Measurements from ENCODE around the gene HSPG2. TPM values are rescaled to one million over a fixed set of nuclear protein-coding genes. Genes with fewer than 3 reads are reported as not detected.

Gene HSPG2
- total RNA-seq, 1 donor from 2014 or later: 197 TPM

GRCh38 chr1:21916447-21917238 lies 20.5 kb downstream of the HSPG2 start:
- no peaks in the 10 kb centered on the region for H3K27me3 Mint-ChIP-seq (ENCODE audit: unreplicated experiment)
- peaks cover 3% of the 10 kb centered on the region for H3K36me3 Mint-ChIP-seq (ENCODE audit: unreplicated experiment)
- H3K4me1 Mint-ChIP-seq (ENCODE audit: unreplicated experiment): peaks cover 68% of the 10 kb centered on the region
- H3K4me3 Mint-ChIP-seq (ENCODE audit: unreplicated experiment): no peak overlapping the region
- no peak overlapping the region for H3K27ac Mint-ChIP-seq (ENCODE audit: unreplicated experiment)
- H3K9me3 Mint-ChIP-seq (ENCODE audit: unreplicated experiment): no peaks in the 10 kb centered on the region
- no peak for DNase-seq (ENCODE audit: extremely low spot score, unreplicated experiment)
- TF ChIP-seq CTCF (IDR thresholded peaks at IDR 0.05): no peak

DNA sequence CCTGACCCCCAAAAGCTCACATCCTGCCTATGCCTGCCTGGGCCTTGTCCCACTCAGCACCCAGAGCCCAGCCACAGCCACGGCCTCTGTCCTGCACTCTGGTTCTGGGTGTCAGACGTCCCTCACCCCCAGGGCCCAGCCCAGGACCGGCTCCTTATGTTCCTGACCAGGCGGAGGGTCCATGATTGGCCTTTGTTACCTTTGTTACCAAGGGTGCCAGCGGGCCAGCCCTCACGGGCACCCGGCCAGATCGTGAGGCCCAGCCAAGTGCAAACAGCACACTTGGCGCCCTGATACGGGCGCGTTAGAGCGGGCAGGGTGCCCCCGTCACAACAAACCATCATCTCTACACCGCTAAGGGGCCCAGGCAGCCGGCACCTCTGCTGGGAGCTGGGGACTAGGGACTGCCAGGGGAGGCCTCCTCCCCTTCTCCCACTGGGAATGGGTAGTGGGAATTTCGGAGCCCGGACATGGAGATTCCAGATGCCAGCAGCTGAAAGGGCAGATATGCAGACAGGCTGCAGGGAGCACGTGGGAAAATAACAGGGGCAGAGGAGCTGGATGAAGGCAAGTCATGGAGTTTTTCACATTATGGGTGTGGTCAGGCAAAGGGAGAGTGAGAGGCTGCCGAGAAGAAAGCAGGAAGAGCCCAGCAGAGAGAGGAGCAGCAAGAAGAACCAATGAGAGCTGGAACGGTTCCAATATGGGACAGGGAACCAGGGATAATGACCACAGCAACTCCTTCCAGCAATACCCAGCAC lies 22.1 kb downstream of the HSPG2 start:
- DNase-seq (ENCODE audit: extremely low spot score, unreplicated experiment): no peak
- peaks cover 3% of the 10 kb centered on the region for H3K36me3 Mint-ChIP-seq (ENCODE audit: unreplicated experiment)
- H3K27ac Mint-ChIP-seq (ENCODE audit: unreplicated experiment): peak overlapping the region; percentile 68
- H3K9me3 Mint-ChIP-seq (ENCODE audit: unreplicated experiment): no peaks in the 10 kb centered on the region
- no peak overlapping the region for H3K4me3 Mint-ChIP-seq (ENCODE audit: unreplicated experiment)
- H3K4me1 Mint-ChIP-seq (ENCODE audit: unreplicated experiment): peaks cover 67% of the 10 kb centered on the region
- no peak for TF ChIP-seq CTCF (IDR thresholded peaks at IDR 0.05)
- H3K27me3 Mint-ChIP-seq (ENCODE audit: unreplicated experiment): no peaks in the 10 kb centered on the region

DNA sequence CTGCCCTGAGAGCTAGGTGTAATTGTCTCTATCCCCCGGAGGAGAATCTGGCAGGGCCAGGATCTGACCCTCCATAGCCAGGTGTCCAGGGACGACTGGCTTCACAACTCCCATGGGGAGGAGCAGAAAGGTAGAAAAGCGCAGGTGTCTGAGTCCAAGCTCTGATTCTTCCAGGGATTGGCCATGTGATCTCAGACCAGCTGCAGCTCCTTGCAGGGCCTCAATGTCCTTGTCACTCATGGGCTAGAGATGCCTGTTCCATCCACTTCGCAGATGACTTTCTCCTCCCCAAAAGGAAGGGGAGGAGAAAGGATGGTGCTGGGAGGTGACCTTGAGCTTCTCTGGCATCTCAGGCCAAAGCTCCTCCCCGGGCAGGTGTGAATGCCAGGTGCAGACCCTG lies 22.7 kb downstream of the HSPG2 start:
- Mint-ChIP-seq H3K4me3 (ENCODE audit: unreplicated experiment) (no peak overlapping the region), H3K4me1 (ENCODE audit: unreplicated experiment) (peaks cover 67% of the 10 kb centered on the region), H3K27me3 (ENCODE audit: unreplicated experiment) (no peaks in the 10 kb centered on the region), H3K9me3 (ENCODE audit: unreplicated experiment) (no peaks in the 10 kb centered on the region), H3K27ac (ENCODE audit: unreplicated experiment) (peak overlapping the region; percentile 68), H3K36me3 (ENCODE audit: unreplicated experiment) (peaks cover 3% of the 10 kb centered on the region)
- no peak for TF ChIP-seq CTCF (IDR thresholded peaks at IDR 0.05)
- no peak for DNase-seq (ENCODE audit: extremely low spot score, unreplicated experiment)

- Mint-ChIP-seq H3K36me3 (ENCODE audit: unreplicated experiment) (peaks cover 3% of the 10 kb centered on the region), H3K27me3 (ENCODE audit: unreplicated experiment) (no peaks in the 10 kb centered on the region), H3K27ac (ENCODE audit: unreplicated experiment) (peak overlapping the region; percentile 60), H3K4me1 (ENCODE audit: unreplicated experiment) (peaks cover 69% of the 10 kb centered on the region), H3K9me3 (ENCODE audit: unreplicated experiment) (no peaks in the 10 kb centered on the region), H3K4me3 (ENCODE audit: unreplicated experiment) (no peak overlapping the region)
- no peak for TF ChIP-seq CTCF (IDR thresholded peaks at IDR 0.05)
- no peak for DNase-seq (ENCODE audit: extremely low spot score, unreplicated experiment)
Observed at GRCh38 chr1:21913763-21914162, 23.3 kb downstream of the HSPG2 start.

GRCh38 chr1:21913258-21913657 lies 23.9 kb downstream of the HSPG2 start:
- H3K9me3 Mint-ChIP-seq (ENCODE audit: unreplicated experiment): no peaks in the 10 kb centered on the region
- H3K36me3 Mint-ChIP-seq (ENCODE audit: unreplicated experiment): peaks cover 3% of the 10 kb centered on the region
- H3K4me1 Mint-ChIP-seq (ENCODE audit: unreplicated experiment): peaks cover 70% of the 10 kb centered on the region
- H3K27me3 Mint-ChIP-seq (ENCODE audit: unreplicated experiment): no peaks in the 10 kb centered on the region
- H3K27ac Mint-ChIP-seq (ENCODE audit: unreplicated experiment): peak overlapping the region; percentile 68
- H3K4me3 Mint-ChIP-seq (ENCODE audit: unreplicated experiment): no peak overlapping the region
- TF ChIP-seq CTCF (IDR thresholded peaks at IDR 0.05): no peak
- DNase-seq (ENCODE audit: extremely low spot score, unreplicated experiment): no peak
